GM12874 (cell line): ENCODE measurements around the gene CARD9.

Source experiments
- CTCF ChIP-seq: IDR thresholded peaks from 2 replicates; pipeline ENCODE4 v1.5.1; 2011; ENCODE audit warnings: low read depth, mild to moderate bottlenecking, control low read depth, low read length, moderate library complexity; ENCODE audit not compliant: insufficient read depth

Gene CARD9

GRCh38 chr9:136338511-136338910, 35.0 kb downstream of the CARD9 start:
- no peak for TF ChIP-seq CTCF

GRCh38 chr9:136337416-136338395, 35.8 kb downstream of the CARD9 start:
- TF ChIP-seq CTCF, result no peak

GRCh38 chr9:136336881-136337280, 36.6 kb downstream of the CARD9 start:
- TF ChIP-seq CTCF, result no peak

GRCh38 chr9:136336156-136336870, 37.2 kb downstream of the CARD9 start:
- no peak for TF ChIP-seq CTCF

GRCh38 chr9:136335296-136336155, 37.9 kb downstream of the CARD9 start:
- TF ChIP-seq CTCF, result no peak

- no peak for TF ChIP-seq CTCF
Measured at GRCh38 chr9:136334541-136334940, 38.9 kb downstream of the CARD9 start.

GRCh38 chr9:136333486-136333885, 40.0 kb downstream of the CARD9 start:
- TF ChIP-seq CTCF, result no peak
